ENCODE data around the gene HLA-G.
"Not testable (repeated sequence)": the region's sequence is repeated elsewhere in the genome, so short reads cannot be mapped to it uniquely, and the experiment has no call there.

The HLA-G gene

GRCh38 chr6:29870104-29870503 is 42.5 kb downstream of the HLA-G start:
- DNase-seq = no peak

- no peak for DNase-seq
Measured at GRCh38 chr6:29872791-29873190, 45.2 kb downstream of the HLA-G start.

GRCh38 chr6:29875257-29875656 is 47.6 kb downstream of the HLA-G start:
- DNase-seq = no peak

- not testable (repeated sequence) for DNase-seq
Measured at GRCh38 chr6:29875734-29876133, 48.1 kb downstream of the HLA-G start.

Data from anterior cingulate cortex (tissue), 58 donors.